Lower lobe of right lung (tissue), 2 donors: ENCODE results near the gene MAPK1. TPM values are rescaled to one million over a fixed set of nuclear protein-coding genes. Genes with fewer than 3 reads are reported as not detected.
"Not testable (repeated sequence)": the region's sequence is repeated elsewhere in the genome, so short reads cannot be mapped to it uniquely, and the experiment has no call there.

Source experiments
- ATAC-seq, 2 donors: fragments of 200-7000 bp; cut with Tn5 transposase; one replicate each; pipeline ENCODE4 v1.9.1; 2020 to 2022; ENCODE audit warnings: mild to moderate bottlenecking in 2 of 2, moderate library complexity in 2 of 2
- DNase-seq: peaks from one replicate; pipeline ENCODE4 v3.0.0-alpha.2; 2020
- H3K27ac ChIP-seq: fragments of 200-600 bp; one replicate; pipeline ENCODE4 v1.8.0; 2022
- H3K27me3 ChIP-seq: fragments of 200-600 bp; one replicate; pipeline ENCODE4 v1.8.0; 2022; ENCODE audit warnings: low read depth
- H3K36me3 ChIP-seq: fragments of 200-600 bp; one replicate; pipeline ENCODE4 v1.8.0; 2022; ENCODE audit warnings: mild to moderate bottlenecking
- H3K4me1 ChIP-seq: fragments of 200-600 bp; one replicate; pipeline ENCODE4 v1.8.0; 2022
- H3K4me3 ChIP-seq: fragments of 200-600 bp; one replicate; pipeline ENCODE4 v1.8.0; 2022; ENCODE audit warnings: mild to moderate bottlenecking
- H3K9me3 ChIP-seq: fragments of 200-600 bp; one replicate; pipeline ENCODE4 v1.8.0; 2022
- intact Hi-C: fragments of 100-400 bp; cut with DNase I; formaldehyde crosslinking; loops from one replicate; pipeline ENCODE4 v1.11.0; 2022
- total RNA-seq: library from RNA; stranded (reverse); fragmentation: NEBNext Ultra II Directional; extraction: Animal tissue kit (Norgen Biotek cat#: 25700); gene quantifications from one replicate; pipeline ENCODE4 v1.2.1, GENCODE V29; 2021
- TF ChIP-seq, protein P1 (sequence below): fragments of 200-600 bp; IDR thresholded peaks from one replicate; pipeline ENCODE4 v1.8.0; 2022; ENCODE audit warnings: antibody characterized with exemption, mild to moderate bottlenecking
- donor health status: DM: no; HTN: yes; CAD: no; lungs with severe emphysema.

The MAPK1 gene
- total RNA-seq, 1 donor from 2014 or later: 146 TPM

DNA sequence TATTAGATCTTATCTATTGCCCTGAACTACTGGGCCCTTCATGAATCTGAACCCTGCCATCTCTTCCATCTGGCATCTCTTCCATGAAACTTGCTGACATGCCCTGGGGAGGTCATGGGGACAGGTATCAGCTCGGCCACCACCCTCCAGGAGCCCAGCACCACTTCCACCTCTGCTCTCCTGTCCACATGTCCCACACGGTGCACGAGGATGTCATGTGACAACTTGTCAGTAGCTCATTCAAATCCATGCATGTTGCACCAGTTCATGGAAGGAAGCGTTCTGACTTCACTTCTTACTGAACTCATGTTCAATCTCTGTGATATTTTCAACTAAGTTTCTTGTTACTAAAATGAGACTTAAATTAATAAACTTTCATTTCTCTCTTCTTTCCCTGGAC is 148.4 kb downstream of the MAPK1 start:
- ATAC-seq: no peak
- Histone ChIP-seq H3K4me1 (no peaks in the 10 kb centered on the region), H3K4me3 (no peak overlapping the region), H3K27me3 (no peaks in the 10 kb centered on the region), H3K9me3 (no peaks in the 10 kb centered on the region), H3K36me3 (no peaks in the 10 kb centered on the region), H3K27ac (no peak overlapping the region)
- intact Hi-C loops: loop anchor here (10.0 kb wide), 1 partner anchor 216 kb away; no protein-coding TSS in a partner anchor
- TF ChIP-seq, protein P1, sequence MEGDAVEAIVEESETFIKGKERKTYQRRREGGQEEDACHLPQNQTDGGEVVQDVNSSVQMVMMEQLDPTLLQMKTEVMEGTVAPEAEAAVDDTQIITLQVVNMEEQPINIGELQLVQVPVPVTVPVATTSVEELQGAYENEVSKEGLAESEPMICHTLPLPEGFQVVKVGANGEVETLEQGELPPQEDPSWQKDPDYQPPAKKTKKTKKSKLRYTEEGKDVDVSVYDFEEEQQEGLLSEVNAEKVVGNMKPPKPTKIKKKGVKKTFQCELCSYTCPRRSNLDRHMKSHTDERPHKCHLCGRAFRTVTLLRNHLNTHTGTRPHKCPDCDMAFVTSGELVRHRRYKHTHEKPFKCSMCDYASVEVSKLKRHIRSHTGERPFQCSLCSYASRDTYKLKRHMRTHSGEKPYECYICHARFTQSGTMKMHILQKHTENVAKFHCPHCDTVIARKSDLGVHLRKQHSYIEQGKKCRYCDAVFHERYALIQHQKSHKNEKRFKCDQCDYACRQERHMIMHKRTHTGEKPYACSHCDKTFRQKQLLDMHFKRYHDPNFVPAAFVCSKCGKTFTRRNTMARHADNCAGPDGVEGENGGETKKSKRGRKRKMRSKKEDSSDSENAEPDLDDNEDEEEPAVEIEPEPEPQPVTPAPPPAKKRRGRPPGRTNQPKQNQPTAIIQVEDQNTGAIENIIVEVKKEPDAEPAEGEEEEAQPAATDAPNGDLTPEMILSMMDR: no peak
- DNase-seq: no peak

DNA sequence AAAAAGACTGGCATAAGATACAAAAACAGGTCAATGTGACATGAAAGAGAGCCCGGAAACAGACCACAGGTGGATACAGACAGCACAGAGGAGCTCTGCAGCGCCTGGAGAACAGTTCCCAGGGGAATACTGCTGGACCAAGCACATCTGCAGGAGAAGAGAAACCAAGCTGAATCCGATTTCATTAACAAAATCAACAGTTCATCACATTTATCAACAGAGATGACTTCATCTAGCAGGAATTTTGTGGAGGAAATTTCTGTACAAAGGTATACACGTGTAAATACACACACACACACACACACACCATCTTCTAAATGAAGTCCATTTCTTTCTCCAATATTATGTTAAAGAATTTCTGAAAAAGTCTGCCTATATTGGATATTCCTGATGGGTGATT is 148.9 kb downstream of the MAPK1 start:
- intact Hi-C loops: loop anchor here (10.0 kb wide), 1 partner anchor 216 kb away; no protein-coding TSS in a partner anchor
- TF ChIP-seq, protein P1: no peak

DNA sequence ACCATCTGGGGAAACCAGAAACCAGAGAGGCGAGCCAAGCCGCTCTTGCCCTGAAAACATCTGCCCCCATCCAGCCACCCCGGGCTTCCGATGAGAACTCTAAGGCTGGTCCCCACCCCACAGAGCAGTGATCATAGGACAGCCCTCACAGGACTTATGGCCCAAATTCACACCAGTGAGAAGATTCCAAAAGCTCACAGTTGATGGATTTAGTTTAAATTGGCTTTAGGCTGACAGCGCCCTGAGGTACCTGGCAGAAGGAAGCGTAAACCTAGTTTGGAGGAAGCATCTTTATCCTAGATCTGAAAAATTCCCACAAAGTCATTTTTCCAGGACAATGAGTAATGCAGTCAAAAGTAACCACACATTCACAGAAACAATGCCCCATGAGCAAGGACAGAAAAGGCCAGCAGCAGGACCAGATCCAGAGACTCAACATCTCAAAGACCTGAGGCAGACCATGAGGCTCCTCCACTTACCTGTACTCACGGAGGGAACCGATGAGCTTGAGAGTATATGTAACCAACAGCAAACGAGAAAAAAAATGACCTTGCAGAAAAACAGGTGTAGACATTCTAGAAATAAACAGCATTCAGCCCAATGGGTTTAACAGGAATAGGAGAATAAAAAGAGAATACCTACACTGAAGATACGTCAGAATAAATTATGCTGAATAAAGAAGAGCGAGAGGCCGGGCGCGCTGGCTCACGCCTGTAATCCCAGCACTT is 150.9 kb downstream of the MAPK1 start:
- H3K9me3 ChIP-seq, H3K27ac ChIP-seq, H3K27me3 ChIP-seq, H3K4me1 ChIP-seq, H3K36me3 ChIP-seq, ATAC-seq, DNase-seq, H3K4me3 ChIP-seq: not testable (repeated sequence)
- intact Hi-C loops: loop anchor here (10.0 kb wide), 1 partner anchor 218 kb away; no protein-coding TSS in a partner anchor

More for the DNA sequence above, 148.9 kb downstream of the MAPK1 start:
- H3K27ac ChIP-seq: no peak overlapping the region
- H3K27me3 ChIP-seq: no peaks in the 10 kb centered on the region
- ATAC-seq (no peak), DNase-seq (no peak)
- no peak overlapping the region for H3K4me3 ChIP-seq
- no peaks in the 10 kb centered on the region for H3K9me3 ChIP-seq
- H3K4me1 ChIP-seq: peaks cover 1% of the 10 kb centered on the region
- H3K36me3 ChIP-seq: no peaks in the 10 kb centered on the region

DNA sequence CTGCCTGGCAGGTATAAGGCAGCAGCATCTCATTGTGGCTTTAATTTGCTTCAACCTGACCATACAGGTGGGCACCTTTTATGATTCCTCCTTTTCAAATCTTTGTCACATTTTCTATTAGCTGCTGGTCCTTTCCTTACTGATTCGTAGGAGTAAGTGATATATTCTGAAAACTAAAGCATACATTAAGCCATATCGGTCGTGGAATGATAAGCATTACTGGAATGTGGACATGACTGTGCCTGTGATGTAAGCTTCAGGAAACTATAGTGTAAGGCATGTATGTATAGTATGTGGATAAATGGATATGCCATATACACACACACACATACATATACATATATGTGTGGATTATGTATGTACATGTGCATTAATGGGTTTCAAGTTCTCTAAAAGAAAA is 152.7 kb downstream of the MAPK1 start:
- H3K4me1 ChIP-seq: peaks cover 9% of the 10 kb centered on the region

DNA sequence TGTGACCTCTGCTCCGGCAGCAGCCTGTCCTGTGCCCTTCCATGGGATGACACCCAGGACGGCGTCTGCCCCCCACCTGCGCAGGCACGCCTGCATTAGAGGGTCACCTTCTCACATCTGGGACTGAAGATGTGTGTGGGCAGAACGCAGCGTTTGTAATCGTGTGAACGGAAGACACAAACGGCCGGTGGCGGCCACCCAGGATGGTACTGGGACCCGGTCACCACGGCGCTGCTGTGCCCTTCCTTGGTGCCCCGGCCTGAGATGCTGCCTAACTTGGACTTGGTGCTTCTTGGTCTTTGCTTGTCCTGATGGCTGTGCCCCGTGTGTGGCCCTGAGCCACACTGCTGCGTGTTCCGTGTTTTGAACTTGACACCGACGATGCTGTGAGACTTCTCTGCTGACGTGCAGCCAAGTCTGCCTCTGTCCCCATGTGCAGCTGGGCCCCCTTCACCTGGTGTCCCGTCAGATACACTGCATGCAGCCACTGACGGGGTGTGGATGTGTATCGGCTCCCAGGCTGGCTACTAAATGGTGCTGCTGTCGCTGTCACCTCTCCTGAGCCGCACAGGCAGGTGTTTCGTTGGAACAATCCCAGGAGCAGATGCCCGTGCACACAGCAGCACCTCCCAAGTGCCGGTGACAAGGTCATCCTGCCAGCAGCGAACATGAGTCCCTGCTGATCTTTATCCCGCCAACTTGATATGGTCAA is 153.2 kb downstream of the MAPK1 start:
- intact Hi-C loops: loop anchor here (10.0 kb wide), 1 partner anchor 221 kb away; no protein-coding TSS in a partner anchor
- Histone ChIP-seq H3K36me3 (peaks cover 7% of the 10 kb centered on the region), H3K9me3 (no peaks in the 10 kb centered on the region), H3K27ac (no peak overlapping the region), H3K4me1 (peaks cover 9% of the 10 kb centered on the region), H3K4me3 (no peak overlapping the region), H3K27me3 (no peaks in the 10 kb centered on the region)
- ATAC-seq (peak in 1 of 2 donors; percentile 7), DNase-seq (no peak)
- TF ChIP-seq, protein P1: no peak

More for the DNA sequence above, 152.7 kb downstream of the MAPK1 start:
- no peak for DNase-seq
- TF ChIP-seq, protein P1: no peak
- H3K36me3 ChIP-seq: peaks cover 7% of the 10 kb centered on the region
- no peaks in the 10 kb centered on the region for H3K9me3 ChIP-seq
- no peak overlapping the region for H3K4me3 ChIP-seq
- ATAC-seq: no peak
- no peaks in the 10 kb centered on the region for H3K27me3 ChIP-seq
- intact Hi-C loops: loop anchor here (10.0 kb wide), 1 partner anchor 220 kb away; no protein-coding TSS in a partner anchor
- H3K27ac ChIP-seq: no peak overlapping the region
